Kidney epithelial cell (primary cell): ENCODE measurements around the gene KCP. TPM values are rescaled to one million over a fixed set of nuclear protein-coding genes. Genes with fewer than 3 reads are reported as not detected.

Source experiments
- DNase-seq: peaks from one replicate; pipeline ENCODE4 v3.0.0-alpha.2; 2010; ENCODE audit warnings: low read depth
- H3K27me3 ChIP-seq: 2 replicates; pipeline ENCODE4 v1.6.0; 2011; ENCODE audit warnings: low read length; ENCODE audit not compliant: control insufficient read depth, insufficient read depth
- H3K36me3 ChIP-seq: 2 replicates; pipeline ENCODE4 v1.5.1; 2011; ENCODE audit warnings: low read length; ENCODE audit not compliant: control insufficient read depth, insufficient read depth
- H3K4me3 ChIP-seq: 2 replicates; pipeline ENCODE4 v1.5.1; 2011; ENCODE audit warnings: low read depth, mild to moderate bottlenecking, control low read depth, low read length
- CTCF ChIP-seq: IDR thresholded peaks from 2 replicates; pipeline ENCODE4 v1.5.1; 2011; ENCODE audit warnings: mild to moderate bottlenecking, moderate library complexity, low read length, control low read depth, inconsistent platforms; ENCODE audit not compliant: insufficient read depth, poor library complexity, severe bottlenecking
- total RNA-seq: library from RNA; depleted of rRNA; stranded (reverse); fragments of >200 nt; gene quantifications from 2 replicates; pipeline ENCODE4 v1.2.3, GENCODE V29; 2015

The KCP gene
- total RNA-seq, 1 donor from 2014 or later = 1.3 TPM

- Histone ChIP-seq H3K4me3 (no peak overlapping the region), H3K36me3 (peaks cover 4% of the 10 kb centered on the region), H3K27me3 (no peaks in the 10 kb centered on the region)
- no peak for DNase-seq
- no peak for TF ChIP-seq CTCF
These were observed 61.4 kb downstream of the KCP start for GRCh38 chr7:128849156-128849515.

- Histone ChIP-seq H3K4me3 (no peak overlapping the region), H3K27me3 (no peaks in the 10 kb centered on the region), H3K36me3 (peaks cover 3% of the 10 kb centered on the region)
- no peak for TF ChIP-seq CTCF
- DNase-seq = no peak
These were observed 62.0 kb downstream of the KCP start for GRCh38 chr7:128848289-128849155.

GRCh38 chr7:128847721-128848211 lies 62.7 kb downstream of the KCP start:
- Histone ChIP-seq H3K4me3 (no peak overlapping the region), H3K36me3 (peaks cover 3% of the 10 kb centered on the region), H3K27me3 (no peaks in the 10 kb centered on the region)
- TF ChIP-seq CTCF = no peak
- no peak for DNase-seq

GRCh38 chr7:128846781-128847444 lies 63.6 kb downstream of the KCP start:
- DNase-seq = no peak
- peaks cover 5% of the 10 kb centered on the region for H3K36me3 ChIP-seq
- H3K4me3 ChIP-seq = no peak overlapping the region
- H3K27me3 ChIP-seq = no peaks in the 10 kb centered on the region
- no peak for TF ChIP-seq CTCF

GRCh38 chr7:128845987-128846386 lies 64.5 kb downstream of the KCP start:
- Histone ChIP-seq H3K36me3 (peaks cover 7% of the 10 kb centered on the region), H3K27me3 (no peaks in the 10 kb centered on the region), H3K4me3 (no peak overlapping the region)
- TF ChIP-seq CTCF = no peak
- DNase-seq = no peak

GRCh38 chr7:128845475-128845874 lies 65.0 kb downstream of the KCP start:
- no peak for DNase-seq
- Histone ChIP-seq H3K4me3 (no peak overlapping the region), H3K27me3 (no peaks in the 10 kb centered on the region), H3K36me3 (peaks cover 8% of the 10 kb centered on the region)
- no peak for TF ChIP-seq CTCF
